ENCODE results near the gene SOX30.

GRCh38 chr5:157671592-157672330 lies 19.5 kb upstream of the SOX30 start:
- TF ChIP-seq CTCF (IDR thresholded peaks at IDR 0.05) (no peak), JAZF1 (CRISPR knock-in tag; IDR thresholded peaks at IDR 0.05) (no peak), HMGXB4 (CRISPR knock-in tag; IDR thresholded peaks at IDR 0.05) (0 out of 2 replicates have a peak, but pooled peaks have one; percentile 12), MAX (CRISPR knock-in tag; IDR thresholded peaks at IDR 0.05) (peak; percentile 33; the same call in 1 of the 2 replicates)

Measured in WTC11 (cell line).